Measurements from ENCODE around the gene OR6C65.

- TF ChIP-seq CTCF (conservative IDR thresholded peaks at IDR 0.05): peak; percentile 25
- no peak for TF ChIP-seq ZFX (IDR thresholded peaks at IDR 0.05)
Measured at GRCh38 chr12:55446326-55446725, 46.0 kb downstream of the OR6C65 start.

Measured in C4-2B (cell line).